Erythroblast (primary cell): ENCODE results near the gene GSK3A.

ENCODE experiments used
- DNase-seq, 2 experiments: peaks; one replicate each; lab custom pipeline; 2025; lab: John Stamatoyannopoulos, UW
- GATA1 ChIP-seq: IDR thresholded peaks from 2 replicates; pipeline ENCODE4 v1.6.1; 2011; ENCODE audit warnings: low read depth, mild to moderate bottlenecking, control low read depth, low read length, moderate library complexity
- POLR2A ChIP-seq: IDR thresholded peaks from 2 replicates; pipeline ENCODE4 v1.6.1; 2011; ENCODE audit warnings: mild to moderate bottlenecking, low read length

Gene GSK3A

DNA sequence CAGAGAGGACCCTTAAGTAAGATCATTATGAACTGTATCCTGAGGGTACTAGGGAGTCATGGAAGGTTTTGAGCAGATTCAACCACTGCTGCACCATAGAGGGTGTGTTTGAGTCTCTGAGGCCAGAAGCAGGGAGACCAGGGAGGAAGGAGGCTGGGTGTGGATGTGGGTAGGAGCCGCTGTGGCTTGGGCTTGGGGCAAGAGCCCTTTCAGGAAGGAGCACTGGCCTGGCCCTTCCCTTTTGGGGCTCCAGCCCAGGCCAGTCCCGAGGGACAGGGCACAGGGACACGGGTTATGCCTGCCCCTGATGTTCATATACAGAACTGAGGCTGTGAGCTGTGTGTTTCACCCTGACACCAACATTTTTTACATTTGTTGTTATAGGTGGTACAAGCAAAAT lies 33.9 kb upstream of the GSK3A start:
- TF ChIP-seq GATA1 (no peak), POLR2A (no peak)
- DNase-seq: no peak

GRCh38 chr19:42275517-42275916 lies 33.1 kb upstream of the GSK3A start:
- no peak for DNase-seq
- TF ChIP-seq GATA1 (no peak), POLR2A (no peak)

- no peak for DNase-seq
- TF ChIP-seq POLR2A: no peak
- TF ChIP-seq GATA1: no peak
Observed at GRCh38 chr19:42275103-42275502, 32.7 kb upstream of the GSK3A start.

DNA sequence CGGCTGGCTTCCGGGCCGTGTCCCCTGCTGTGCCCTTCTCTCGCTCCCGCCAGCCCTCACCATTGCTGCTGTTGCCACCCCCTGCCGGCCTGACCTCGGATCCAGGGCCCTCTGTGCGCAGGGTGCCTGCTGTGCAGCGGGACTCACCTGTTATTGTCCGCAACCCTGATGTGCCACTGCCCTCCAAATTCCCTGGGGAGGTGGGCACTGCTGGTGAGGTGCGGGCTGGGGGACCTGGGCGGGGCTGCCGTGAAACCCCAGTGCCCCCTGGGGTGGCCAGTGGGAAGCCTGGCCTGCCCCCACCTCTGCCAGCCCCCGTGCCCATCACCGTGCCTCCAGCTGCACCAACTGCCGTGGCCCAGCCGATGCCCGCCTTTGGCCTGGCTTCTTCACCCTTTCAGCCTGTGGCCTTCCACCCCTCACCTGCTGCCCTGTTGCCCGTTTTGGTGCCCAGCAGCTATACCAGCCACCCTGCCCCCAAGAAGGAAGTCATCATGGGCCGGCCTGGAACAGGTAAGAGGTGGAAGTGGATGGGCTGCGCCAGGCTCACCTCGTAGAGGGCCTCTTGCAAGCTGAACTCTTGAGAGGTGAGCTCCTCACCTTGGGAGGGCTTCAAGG lies 31.8 kb upstream of the GSK3A start:
- TF ChIP-seq POLR2A: no peak
- DNase-seq: no peak

DNA sequence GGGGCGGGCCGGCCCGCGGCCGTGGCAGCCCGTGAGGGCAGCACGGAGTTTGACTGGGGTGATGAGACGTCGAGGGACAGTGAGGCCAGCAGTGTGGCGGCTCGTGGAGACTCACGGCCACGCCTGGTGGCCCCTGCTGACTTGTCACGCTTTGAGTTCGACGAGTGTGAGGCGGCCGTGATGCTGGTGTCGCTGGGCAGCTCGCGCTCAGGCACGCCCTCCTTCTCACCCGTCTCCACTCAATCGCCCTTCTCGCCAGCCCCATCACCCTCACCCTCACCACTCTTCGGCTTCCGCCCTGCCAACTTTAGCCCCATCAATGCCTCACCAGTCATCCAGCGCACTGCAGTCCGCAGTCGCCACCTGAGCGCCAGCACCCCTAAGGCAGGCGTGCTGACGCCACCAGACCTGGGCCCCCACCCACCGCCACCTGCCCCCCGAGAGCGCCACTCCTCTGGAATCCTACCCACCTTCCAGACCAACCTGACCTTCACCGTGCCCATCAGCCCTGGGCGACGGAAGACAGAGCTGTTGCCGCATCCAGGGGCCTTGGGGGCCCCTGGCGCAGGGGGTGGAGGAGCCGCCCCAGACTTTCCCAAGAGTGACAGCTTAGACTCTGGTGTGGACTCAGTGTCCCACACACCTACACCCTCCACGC lies 31.1 kb upstream of the GSK3A start:
- DNase-seq: no peak
- TF ChIP-seq GATA1: no peak
- TF ChIP-seq POLR2A: no peak

DNA sequence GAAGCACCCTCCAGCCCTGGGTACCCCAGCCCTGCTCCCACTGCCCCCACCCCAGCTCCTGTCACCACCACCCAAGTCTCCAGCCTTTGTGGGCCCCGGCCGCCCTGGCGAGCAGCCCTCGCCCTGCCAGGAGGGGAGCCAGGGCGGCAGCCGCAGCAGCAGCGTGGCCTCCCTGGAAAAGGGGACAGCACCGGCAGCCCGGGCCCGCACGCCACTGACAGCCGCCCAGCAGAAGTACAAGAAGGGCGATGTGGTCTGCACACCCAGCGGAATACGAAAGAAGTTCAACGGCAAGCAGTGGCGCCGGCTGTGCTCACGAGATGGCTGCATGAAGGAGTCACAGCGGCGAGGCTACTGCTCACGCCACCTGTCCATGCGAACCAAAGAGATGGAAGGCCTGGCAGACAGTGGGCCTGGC lies 30.6 kb upstream of the GSK3A start:
- TF ChIP-seq POLR2A (no peak), GATA1 (no peak)
- no peak for DNase-seq

DNA sequence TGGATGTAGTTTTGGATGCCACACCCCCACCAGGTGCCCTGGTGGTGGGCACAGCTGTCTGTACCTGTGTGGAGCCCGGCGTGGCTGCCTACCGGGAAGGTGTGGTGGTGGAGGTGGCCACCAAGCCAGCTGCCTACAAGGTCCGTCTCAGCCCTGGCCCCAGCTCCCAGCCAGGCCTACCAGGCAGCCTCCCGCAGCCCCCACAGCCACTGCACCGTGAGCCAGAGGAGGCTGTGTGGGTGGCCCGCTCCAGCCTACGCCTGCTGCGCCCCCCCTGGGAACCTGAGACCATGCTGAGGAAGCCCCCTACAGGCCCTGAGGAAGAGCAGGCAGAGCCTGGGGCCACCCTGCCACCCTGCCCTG lies 30.1 kb upstream of the GSK3A start:
- TF ChIP-seq POLR2A (no peak), GATA1 (no peak)
- no peak for DNase-seq

- no peak for DNase-seq
- TF ChIP-seq GATA1 (no peak), POLR2A (no peak)
Observed at GRCh38 chr19:42271861-42272534, 29.6 kb upstream of the GSK3A start.

DNA sequence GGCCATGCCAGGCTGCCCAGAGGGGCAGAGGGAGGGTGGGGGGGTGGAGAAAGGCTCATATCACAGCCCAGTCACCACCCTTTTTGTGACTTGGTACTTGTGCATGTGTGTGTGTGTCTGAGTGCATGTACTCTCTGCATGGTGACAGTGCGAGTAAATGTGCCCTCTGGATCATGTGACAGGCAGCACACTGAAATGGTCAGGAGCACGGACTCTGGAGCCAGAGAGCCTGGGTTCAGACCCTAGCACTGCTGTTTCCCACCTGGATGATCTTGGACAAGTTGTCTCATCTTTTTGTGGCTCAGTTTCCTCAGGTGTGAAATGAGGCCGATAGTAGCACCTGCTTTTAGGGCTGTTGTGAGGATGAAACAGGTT lies 28.6 kb upstream of the GSK3A start:
- DNase-seq: no peak
- TF ChIP-seq POLR2A: no peak
- no peak for TF ChIP-seq GATA1

GRCh38 chr19:42270346-42271044 lies 28.1 kb upstream of the GSK3A start:
- TF ChIP-seq POLR2A: peak; percentile 55
- TF ChIP-seq GATA1: no peak
- DNase-seq: peak; percentile 78 to 79

DNA sequence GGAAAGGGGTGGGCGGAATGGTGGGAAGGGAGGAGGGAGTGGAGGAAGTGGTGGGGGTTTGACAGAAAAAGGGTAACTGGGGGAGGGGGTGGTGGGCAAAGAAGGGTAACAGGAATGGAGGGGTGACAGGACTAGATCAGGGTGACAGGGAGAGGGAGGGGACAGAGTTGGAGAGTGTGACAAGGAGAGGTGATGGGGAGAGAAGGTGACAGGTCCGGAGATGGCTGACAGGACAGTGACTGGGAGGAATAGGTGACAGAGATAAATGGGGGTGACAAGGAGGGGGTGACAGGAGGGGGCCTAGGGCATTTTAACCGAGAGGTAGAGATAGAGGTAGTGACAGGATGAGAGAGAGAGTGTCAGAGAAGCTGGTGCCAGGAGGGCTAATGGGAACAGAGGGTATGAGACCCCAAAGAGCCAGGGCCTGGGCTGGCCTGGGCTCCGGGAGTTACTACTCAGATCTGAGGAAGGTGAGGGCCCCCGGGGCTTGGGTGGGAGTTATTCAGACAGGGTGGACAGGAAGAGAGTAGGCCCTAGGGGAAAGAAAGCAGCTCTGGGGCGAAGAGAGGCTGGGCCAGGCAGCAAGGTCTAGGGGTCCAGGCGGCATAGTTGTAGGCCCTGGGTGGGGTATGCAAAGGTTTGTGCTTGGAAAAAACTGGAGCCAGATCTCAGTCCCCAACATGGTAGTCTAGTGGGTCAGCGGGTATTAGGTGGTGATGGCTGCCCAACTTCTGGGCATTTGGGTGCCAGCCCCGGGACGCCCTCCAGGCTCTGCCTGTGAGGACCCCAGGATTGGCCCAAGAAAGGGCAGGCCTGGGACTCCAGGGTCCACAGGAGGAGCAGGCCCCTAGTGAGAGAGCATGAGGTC lies 27.3 kb upstream of the GSK3A start:
- TF ChIP-seq POLR2A (no peak), GATA1 (no peak)
- DNase-seq: peak; percentile 70 to 78

DNA sequence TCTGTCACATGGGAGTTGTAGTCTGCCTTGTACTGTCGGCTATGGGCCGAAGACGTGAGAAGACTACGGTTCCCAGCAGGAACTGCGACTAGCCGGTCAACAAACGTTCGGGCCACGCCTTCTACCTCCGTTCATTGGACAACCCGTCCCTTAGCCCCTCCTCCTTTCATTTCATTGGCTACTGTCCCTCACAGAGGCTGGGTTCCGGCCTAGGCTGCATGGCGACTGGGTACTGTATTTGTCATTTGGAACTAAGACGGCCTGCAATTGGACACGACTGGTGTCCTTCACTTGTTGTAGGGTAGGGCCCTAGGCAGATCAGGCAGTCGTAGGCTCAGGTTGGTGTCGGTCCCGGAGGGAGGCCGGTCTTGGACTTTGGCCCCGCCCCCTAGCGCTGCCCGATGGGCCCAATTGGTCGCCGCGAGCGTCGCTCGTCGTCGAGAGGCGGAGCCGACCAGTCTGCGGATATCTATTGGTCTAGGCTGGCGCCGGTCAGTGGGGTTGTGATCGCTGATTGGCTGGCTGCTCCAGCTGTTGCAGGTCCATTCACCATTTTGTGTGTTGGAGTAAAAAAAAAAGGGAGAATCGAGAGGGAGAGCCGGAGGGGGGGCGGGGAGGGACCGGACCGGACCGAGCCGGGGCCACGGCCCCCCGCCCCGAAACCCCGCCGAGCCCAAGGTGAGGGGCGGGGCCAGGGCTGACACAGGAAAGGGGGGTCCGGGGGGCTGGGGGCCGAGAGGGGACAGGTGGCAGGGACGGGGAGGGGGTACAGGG lies 26.5 kb upstream of the GSK3A start, which contains the start of gene CIC:
Gene CIC (plus strand): TSS at position 549 of the 774 bp plus-strand sequence. CDS start 2,532 bp downstream, outside the sequence.
- peak; percentile 100 for DNase-seq
- TF ChIP-seq POLR2A: no peak
- no peak for TF ChIP-seq GATA1

DNA sequence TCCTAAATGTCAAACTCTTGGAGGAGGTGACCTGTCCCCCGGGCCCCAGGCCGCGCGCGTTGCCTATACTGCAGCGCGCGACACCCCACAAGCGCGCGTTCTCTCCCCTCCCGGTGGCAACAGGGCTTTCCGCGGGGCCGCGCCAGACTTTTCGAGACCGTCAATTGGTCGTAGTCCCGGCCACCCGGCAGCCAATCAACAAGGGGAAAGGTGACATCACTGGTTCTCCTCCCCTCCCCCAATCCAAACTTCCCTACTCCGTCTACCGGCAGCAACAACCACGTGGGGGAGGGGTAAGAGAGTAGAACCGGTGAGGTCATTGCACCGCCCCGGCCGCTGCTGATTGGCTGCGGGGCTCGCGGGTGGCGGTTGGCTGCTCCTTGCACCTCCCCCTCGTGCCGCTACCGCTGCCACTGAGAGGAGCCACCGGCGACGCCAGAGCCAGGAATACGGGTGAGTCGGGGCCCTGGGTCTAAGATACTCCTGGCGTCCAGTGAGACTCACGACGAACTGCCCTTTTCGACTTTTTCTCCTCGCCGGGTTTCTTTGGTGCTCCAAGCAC lies 25.8 kb upstream of the GSK3A start:
- TF ChIP-seq POLR2A (peak; percentile 90), GATA1 (no peak)
- DNase-seq: peak; percentile 100
